IMR-90 (cell line): ENCODE data around the gene GFY. TPM values are rescaled to one million over a fixed set of nuclear protein-coding genes. Genes with fewer than 3 reads are reported as not detected.

Experiments used
- ATAC-seq: fragments of 200-7000 bp; cut with Tn5 transposase; 2 replicates; pipeline ENCODE4 v1.9.1; 2020; ENCODE audit warnings: low read depth, mild to moderate bottlenecking, moderate library complexity
- BruUV-seq: library from RNA; stranded (reverse); fragments of 400-500 nt; replicated peaks from 2 replicates; lab custom pipeline; 2021; lab: Mats Ljungman, UMichigan
- CTCF ChIA-PET: fragments of 300-600 bp; formaldehyde crosslinking; extraction: SDS; loops from one replicate; lab custom pipeline; 2021; ENCODE audit warnings: antibody characterized with exemption; lab: Yijun Ruan, JAX
- POLR2A ChIA-PET: fragments of 300-600 bp; sonication (Branson Sonifier 250); formaldehyde crosslinking; loops from one replicate; lab custom pipeline; 2022; ENCODE audit warnings: antibody characterized with exemption; ENCODE audit not compliant: unreplicated experiment; lab: Charles Lee
- DNase-seq: peaks from one replicate; pipeline ENCODE4 v3.0.0; 2013
- H2AFZ ChIP-seq: replicated peaks from 2 replicates; pipeline ENCODE3; 2013; ENCODE audit warnings: low read length, mild to moderate bottlenecking; ENCODE audit not compliant: poor library complexity
- H2AK5ac ChIP-seq: 2 replicates; pipeline ENCODE4 v1.6.1; 2013; ENCODE audit warnings: low read depth, low read length, inconsistent platforms
- H2AK9ac ChIP-seq: replicated peaks from 2 replicates; pipeline ENCODE3; 2013; ENCODE audit warnings: mild to moderate bottlenecking, low read depth, low read length, moderate library complexity; ENCODE audit not compliant: poor library complexity
- H2BK120ac ChIP-seq: 2 replicates; pipeline ENCODE4 v1.6.1; 2013; ENCODE audit warnings: low read depth, low read length, inconsistent platforms
- H2BK15ac ChIP-seq: 3 replicates; pipeline ENCODE4 v1.6.1; 2013; ENCODE audit warnings: low read depth, low read length, inconsistent platforms
- H2BK20ac ChIP-seq: 2 replicates; pipeline ENCODE4 v1.6.1; 2013; ENCODE audit warnings: low read depth, mild to moderate bottlenecking, inconsistent platforms, low read length, moderate library complexity
- H2BK5ac ChIP-seq: 2 replicates; pipeline ENCODE4 v1.6.1; 2013; ENCODE audit warnings: mild to moderate bottlenecking, low read depth, low read length, inconsistent platforms; ENCODE audit not compliant: poor library complexity, severe bottlenecking
- H3K14ac ChIP-seq: replicated peaks from 2 replicates; pipeline ENCODE4 v1.6.1; 2013; ENCODE audit warnings: low read depth, low read length, inconsistent platforms
- H3K18ac ChIP-seq: 2 replicates; pipeline ENCODE4 v1.6.1; 2013; ENCODE audit warnings: low read depth, low read length, control low read depth
- H3K23ac ChIP-seq: 2 replicates; pipeline ENCODE4 v1.6.1; 2013; ENCODE audit warnings: low read depth, low read length, inconsistent platforms
- H3K27ac ChIP-seq: 2 replicates; pipeline ENCODE4 v1.5.1; 2013; ENCODE audit warnings: mild to moderate bottlenecking, control low read depth, low read length; ENCODE audit not compliant: insufficient read depth
- H3K27me3 ChIP-seq: 2 replicates; pipeline ENCODE4 v1.6.1; 2013; ENCODE audit warnings: low read length; ENCODE audit not compliant: control insufficient read depth, insufficient read depth
- H3K36me3 ChIP-seq: 2 replicates; pipeline ENCODE4 v1.6.1; 2013; ENCODE audit warnings: low read length, mixed read lengths; ENCODE audit not compliant: control insufficient read depth, insufficient read depth
- H3K4ac ChIP-seq: 2 replicates; pipeline ENCODE4 v1.6.1; 2013; ENCODE audit warnings: low read depth, low read length, inconsistent platforms
- H3K4me1 ChIP-seq: 2 replicates; pipeline ENCODE4 v1.6.1; 2013; ENCODE audit warnings: low read length, mixed read lengths; ENCODE audit not compliant: control insufficient read depth, insufficient read depth
- H3K4me2 ChIP-seq: 2 replicates; pipeline ENCODE4 v1.6.1; 2013; ENCODE audit warnings: low read depth, mild to moderate bottlenecking, control low read depth, low read length, moderate library complexity
- H3K4me3 ChIP-seq: 2 replicates; pipeline ENCODE4 v1.5.1; 2013; ENCODE audit warnings: low read depth, mild to moderate bottlenecking, control low read depth, low read length, moderate library complexity; ENCODE audit not compliant: insufficient read depth
- H3K56ac ChIP-seq: 2 replicates; pipeline ENCODE4 v1.6.1; 2013; ENCODE audit warnings: low read length, inconsistent platforms; ENCODE audit not compliant: insufficient read depth; ENCODE audit errors: extremely low read depth
- H3K79me1 ChIP-seq, 2 experiments: 2 replicates each; pipeline ENCODE4 v1.6.1; 2013; ENCODE audit warnings: low read length in 2 of 2, inconsistent platforms in 1 of 2, low read depth in 1 of 2
- H3K9ac ChIP-seq: 2 replicates; pipeline ENCODE4 v1.6.1; 2013; ENCODE audit warnings: low read depth, low read length, control low read depth
- H3K9me1 ChIP-seq: 2 replicates; pipeline ENCODE4 v1.6.1; 2013; ENCODE audit warnings: low read length, inconsistent platforms; ENCODE audit not compliant: insufficient read depth
- H3K9me3 ChIP-seq: 2 replicates; pipeline ENCODE4 v1.6.1; 2013; ENCODE audit warnings: low read length; ENCODE audit not compliant: control insufficient read depth, insufficient read depth
- H4K20me1 ChIP-seq: 2 replicates; pipeline ENCODE4 v1.6.1; 2013; ENCODE audit warnings: low read length, inconsistent platforms; ENCODE audit not compliant: insufficient read depth
- H4K5ac ChIP-seq: 2 replicates; pipeline ENCODE4 v1.6.1; 2013; ENCODE audit warnings: mild to moderate bottlenecking, low read depth, low read length, control low read depth
- H4K8ac ChIP-seq, 2 experiments: 2 replicates each; pipeline ENCODE4 v1.6.1; 2013; ENCODE audit warnings: low read depth in 2 of 2, low read length in 2 of 2, control low read depth in 1 of 2, inconsistent platforms in 1 of 2
- H4K91ac ChIP-seq: 2 replicates; pipeline ENCODE4 v1.6.1; 2013; ENCODE audit warnings: low read depth, low read length, inconsistent platforms; ENCODE audit not compliant: insufficient read depth
- FOS ChIP-seq: fragments of 150-350 bp; IDR thresholded peaks from 2 replicates; pipeline ENCODE4 v1.6.1; 2016; ENCODE audit warnings: low read depth, low read length
- POLR2A ChIP-seq: IDR thresholded peaks from 2 replicates; pipeline ENCODE4 v1.6.1; 2012; ENCODE audit warnings: mild to moderate bottlenecking, low read depth, low read length
- WGBS, 2 experiments: methylation state at CpG; one replicate each; pipeline versions ENCODE4 v1.1.5 to v1.1.7; 2013; ENCODE audit warnings: missing lambda C conversion rate in 2 of 2; ENCODE audit not compliant: insufficient read length in 1 of 2; ENCODE audit errors: extremely low coverage in 2 of 2; 5-methylcytosine and 5-hydroxymethylcytosine counted together
- dilution Hi-C: fragments of 300-500 bp; cut with HindIII; formaldehyde crosslinking; loops from one replicate; pipeline ENCODE4 v1.14.3; 2018; ENCODE audit warnings: low sequenced_read_pairs; ENCODE audit not compliant: unreplicated experiment
- in situ Hi-C: fragments of 300-500 bp; cut with MboI; formaldehyde crosslinking; loops from 3 replicates; pipeline ENCODE4 v1.14.3; 2019; ENCODE audit warnings: low sequenced_read_pairs, inconsistent platforms, mixed read lengths
- intact Hi-C: fragments of 100-400 bp; cut with micrococcal nuclease; formaldehyde crosslinking; loops from 2 replicates; pipeline ENCODE4 v1.10.0; 2022
- polyA plus RNA-seq, 3 experiments: library from polyadenylated mRNA; depleted of rRNA; stranded (reverse); fragments of >200 nt; gene quantifications; 2 replicates each; pipeline ENCODE4 v1.2.3, GENCODE V29; 2012; ENCODE audit warnings: low replicate concordance in 1 of 3
- total RNA-seq: library from RNA; depleted of rRNA; stranded (reverse); fragments of >200 nt; gene quantifications from 2 replicates; pipeline ENCODE4 v1.2.3, GENCODE V29; 2012

Gene GFY
- total and polyA plus RNA-seq, 2 of the 4 experiments (the other 2 are of a cell fraction): not detected

GRCh38 chr19:49455773-49456172 is 30.6 kb downstream of the GFY start:
- peaks cover 3% of the 10 kb centered on the region; the same call in 1 of the 2 replicates for H4K20me1 ChIP-seq
- no peak overlapping the region for H4K5ac ChIP-seq
- H3K18ac ChIP-seq: no peak overlapping the region
- no CpG with 5 or more reads among the region's 5 CpGs for WGBS, 2 experiments
- intact Hi-C loops: no loop called here
- no TSS peak for BruUV-seq
- no peak overlapping the region for H2BK5ac ChIP-seq
- TF ChIP-seq POLR2A: no peak
- TF ChIP-seq FOS: no peak
- no peak overlapping the region for H3K4me3 ChIP-seq
- H3K9me1 ChIP-seq: 0 out of 2 replicates have a peak, but pooled peaks cover 5% of the 10 kb centered on the region
- H2AK9ac ChIP-seq: no peak overlapping the region
- peaks cover 2% of the 10 kb centered on the region for H3K36me3 ChIP-seq
- no peak for DNase-seq
- no peak overlapping the region for H3K4ac ChIP-seq
- no peak overlapping the region; the same call in 1 of the 2 replicates for H2AK5ac ChIP-seq
- in situ Hi-C loops: no loop called here
- no peak overlapping the region for H2BK120ac ChIP-seq
- H3K27ac ChIP-seq: no peak overlapping the region
- no peak overlapping the region for H3K9ac ChIP-seq
- H3K79me1 ChIP-seq: peaks cover 10 to 32% of the 10 kb centered on the region in 2 experiments
- H4K8ac ChIP-seq: no peak overlapping the region; a peak in 1 of 4 replicates
- H3K14ac ChIP-seq: no peak overlapping the region
- no peaks in the 10 kb centered on the region for H3K4me1 ChIP-seq
- ChIA-PET CTCF (no interaction called here), POLR2A (no interaction called here)
- no peak overlapping the region for H3K4me2 ChIP-seq
- no peak for ATAC-seq
- H3K27me3 ChIP-seq: no peaks in the 10 kb centered on the region
- dilution Hi-C loops: no loop called here
- no peaks in the 10 kb centered on the region for H3K9me3 ChIP-seq
- no peak overlapping the region for H2BK15ac ChIP-seq
- no peak overlapping the region for H3K56ac ChIP-seq
- H4K91ac ChIP-seq: no peak overlapping the region
- no peak overlapping the region for H2AFZ ChIP-seq
- no peak overlapping the region for H2BK20ac ChIP-seq
- no peak overlapping the region for H3K23ac ChIP-seq
